K562 (cell line): ENCODE measurements around the gene TXN2. TPM values are rescaled to one million over a fixed set of nuclear protein-coding genes. Genes with fewer than 3 reads are reported as not detected.

ENCODE experiments used
- BRF1 ChIP-seq: IDR thresholded peaks from 3 replicates; pipeline ENCODE4 v1.6.1; 2011; ENCODE audit warnings: borderline replicate concordance, mild to moderate bottlenecking; ENCODE audit not compliant: insufficient read length; ENCODE audit errors: extremely low read depth
- HDAC6 ChIP-seq: IDR thresholded peaks from 2 replicates; pipeline ENCODE4 v1.6.1; 2012; ENCODE audit warnings: low read depth, mild to moderate bottlenecking, control low read depth, inconsistent platforms, low read length, moderate library complexity
- HIVEP1 ChIP-seq: fragments of 250-450 bp; sonication (Bioruptor Pico); IDR thresholded peaks from 2 replicates; pipeline ENCODE4 v1.4.0; 2020; ENCODE audit warnings: mild to moderate bottlenecking
- KHSRP ChIP-seq: fragments of 450-650 bp; IDR thresholded peaks from 2 replicates; pipeline ENCODE4 v1.6.1; 2017
- NFRKB ChIP-seq: fragments of 450-650 bp; IDR thresholded peaks from 2 replicates; pipeline ENCODE4 v1.6.1; 2016; ENCODE audit warnings: low read depth
- NR1H2 ChIP-seq: sonication (generic); formaldehyde crosslinking; IDR thresholded peaks from 2 replicates; pipeline ENCODE4 v1.4.0; 2020; ENCODE audit warnings: mild to moderate bottlenecking, missing genetic modification reagents
- NR4A1 ChIP-seq, 2 experiments: fragments of 250-450 bp in 1 of 2; fragments of 450-650 bp in 1 of 2; sonication (Bioruptor Pico) in 1 of 2; IDR thresholded peaks; 2 replicates each; pipeline versions ENCODE4 v1.4.0 to v1.6.1; 2016 to 2020; ENCODE audit warnings: mild to moderate bottlenecking in 2 of 2, missing compliant biosample characterization in 1 of 2, missing genetic modification characterization in 1 of 2, moderate library complexity in 1 of 2
- RBM14 ChIP-seq: fragments of 200-400 bp; formaldehyde crosslinking; IDR thresholded peaks from 2 replicates; pipeline ENCODE4 v1.6.1; 2018; ENCODE audit warnings: low read depth, mild to moderate bottlenecking, low read length, moderate library complexity, borderline replicate concordance; ENCODE audit not compliant: insufficient read depth
- SAFB2 ChIP-seq: fragments of 200-400 bp; formaldehyde crosslinking; IDR thresholded peaks from 2 replicates; pipeline ENCODE4 v1.6.1; 2018; ENCODE audit warnings: borderline replicate concordance, low read length, low read depth, moderate library complexity; ENCODE audit not compliant: severe bottlenecking
- SLC30A9 ChIP-seq: fragments of 250-450 bp; sonication (Bioruptor Pico); IDR thresholded peaks from 2 replicates; pipeline ENCODE4 v1.8.0; 2022; ENCODE audit warnings: mild to moderate bottlenecking, moderate library complexity
- STAT5B ChIP-seq: fragments of 250-450 bp; sonication (Bioruptor Pico); IDR thresholded peaks from 2 replicates; pipeline ENCODE4 v1.8.0; 2021; ENCODE audit warnings: mild to moderate bottlenecking, inconsistent platforms
- TEAD4 ChIP-seq, 2 experiments: sonication (generic) in 1 of 2; formaldehyde crosslinking in 1 of 2; IDR thresholded peaks; 2 replicates each; pipeline versions ENCODE4 v1.6.1 to v1.8.0; 2012 to 2022; ENCODE audit warnings: borderline replicate concordance in 1 of 2, inconsistent platforms in 1 of 2, low read length in 1 of 2, mild to moderate bottlenecking in 1 of 2, missing genetic modification reagents in 1 of 2
- TSC22D4 ChIP-seq: fragments of 450-650 bp; IDR thresholded peaks from 2 replicates; pipeline ENCODE4 v1.6.1; 2016; ENCODE audit warnings: missing genetic modification characterization, missing biosample characterization, control low read depth
- YBX1 ChIP-seq: fragments of 450-650 bp; IDR thresholded peaks from 2 replicates; pipeline ENCODE4 v1.7.1; 2016; ENCODE audit warnings: mild to moderate bottlenecking
- ZNF124 ChIP-seq: sonication (generic); formaldehyde crosslinking; IDR thresholded peaks from 2 replicates; pipeline ENCODE4 v1.8.1; 2022; ENCODE audit warnings: missing genetic modification reagents
- ZNF197 ChIP-seq: fragments of 200-800 bp; sonication (Bioruptor generic); IDR thresholded peaks from 2 replicates; pipeline ENCODE4 v1.6.1; 2016; ENCODE audit warnings: low read depth, missing genetic modification characterization, missing compliant biosample characterization
- ZNF224 ChIP-seq: sonication (generic); formaldehyde crosslinking; IDR thresholded peaks from 2 replicates; pipeline ENCODE4 v1.8.0; 2022; ENCODE audit warnings: mild to moderate bottlenecking, missing genetic modification reagents
- ZZZ3 ChIP-seq: fragments of 450-650 bp; IDR thresholded peaks from 2 replicates; pipeline ENCODE4 v1.6.1; 2016; ENCODE audit warnings: antibody characterized with exemption, mild to moderate bottlenecking, moderate library complexity
- polyA plus RNA-seq, 8 experiments: library from polyadenylated mRNA; depleted of rRNA in 4 of 8; stranded (reverse) in 5 of 8; unstranded in 3 of 8; fragments of >200 nt; fragmentation: Nextera tagmentation in 2 of 8; fragmentation: Illumina TruSeq in 1 of 8; extraction: Ambion mirVana in 2 of 8; extraction: Trizol in 1 of 8; gene quantifications; 2 replicates each; pipeline versions ENCODE4 v1.2.1 to v1.2.3, GENCODE V29; 2011 to 2014; ENCODE audit warnings: inconsistent platforms in 1 of 8, missing spikeins in 1 of 8
- total RNA-seq, 7 experiments: library from RNA; depleted of rRNA in 6 of 7; stranded (reverse); fragments of >200 nt in 6 of 7; fragmentation: Illumina TruSeq in 2 of 7; extraction: Trizol in 2 of 7; gene quantifications; 2 replicates each; pipeline versions ENCODE4 v1.2.1 to v1.2.3, GENCODE V29; 2011 to 2021; ENCODE audit warnings: low replicate concordance in 1 of 7
- TF ChIP-seq, protein P1 (sequence below): fragments of 200-800 bp; sonication (Bioruptor generic); IDR thresholded peaks from 2 replicates; pipeline ENCODE4 v1.6.1; 2016; ENCODE audit warnings: missing genetic modification characterization, missing compliant biosample characterization
- TF ChIP-seq, protein P2 (sequence below), 2 experiments: fragments of 450-650 bp; IDR thresholded peaks; 2 replicates each; pipeline ENCODE4 v1.6.1; 2018; ENCODE audit warnings: mild to moderate bottlenecking in 2 of 2, low read depth in 1 of 2; ENCODE audit not compliant: partially characterized antibody in 2 of 2

The TXN2 gene
- total and polyA plus RNA-seq, 9 of the 15 experiments (the other 6 are each of a cell fraction or from before 2014, with no cell fraction given): 48.5 to 399 (median 118) TPM

DNA sequence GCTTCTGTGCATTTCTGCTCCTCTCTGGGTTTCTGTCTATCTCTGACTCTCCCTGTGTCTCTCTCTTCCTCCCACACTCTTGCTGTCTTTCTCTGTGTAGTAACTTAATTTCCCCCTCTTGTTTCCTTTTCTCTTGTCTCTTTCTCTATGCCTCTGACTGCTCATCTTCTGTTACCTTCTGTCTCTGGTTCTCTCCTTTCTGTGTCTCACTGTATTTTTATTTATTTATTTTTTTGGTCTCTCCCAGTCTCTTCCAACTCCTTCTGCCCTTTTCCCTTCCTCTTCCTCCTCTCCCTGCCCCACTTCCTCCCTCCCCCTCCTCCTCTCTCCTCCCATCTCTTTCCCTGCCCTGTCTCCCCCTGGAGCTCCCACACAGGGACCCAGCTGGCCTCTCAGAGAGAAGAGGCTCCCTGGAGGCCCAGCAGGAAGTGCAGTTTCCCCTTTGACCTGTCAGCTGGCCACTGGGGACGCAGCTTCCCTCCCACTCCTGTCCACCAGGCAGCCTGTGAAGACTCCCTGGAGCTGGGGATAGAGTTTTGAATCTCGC, 55.4 kb downstream of the TXN2 start (continued):
- TF ChIP-seq ZNF197 (CRISPR knock-in tag): no peak
- no peak for TF ChIP-seq YBX1
- TF ChIP-seq SAFB2: no peak
- no peak for TF ChIP-seq ZNF124 (CRISPR knock-in tag)
- no peak for TF ChIP-seq RBM14
- TF ChIP-seq, protein P1, sequence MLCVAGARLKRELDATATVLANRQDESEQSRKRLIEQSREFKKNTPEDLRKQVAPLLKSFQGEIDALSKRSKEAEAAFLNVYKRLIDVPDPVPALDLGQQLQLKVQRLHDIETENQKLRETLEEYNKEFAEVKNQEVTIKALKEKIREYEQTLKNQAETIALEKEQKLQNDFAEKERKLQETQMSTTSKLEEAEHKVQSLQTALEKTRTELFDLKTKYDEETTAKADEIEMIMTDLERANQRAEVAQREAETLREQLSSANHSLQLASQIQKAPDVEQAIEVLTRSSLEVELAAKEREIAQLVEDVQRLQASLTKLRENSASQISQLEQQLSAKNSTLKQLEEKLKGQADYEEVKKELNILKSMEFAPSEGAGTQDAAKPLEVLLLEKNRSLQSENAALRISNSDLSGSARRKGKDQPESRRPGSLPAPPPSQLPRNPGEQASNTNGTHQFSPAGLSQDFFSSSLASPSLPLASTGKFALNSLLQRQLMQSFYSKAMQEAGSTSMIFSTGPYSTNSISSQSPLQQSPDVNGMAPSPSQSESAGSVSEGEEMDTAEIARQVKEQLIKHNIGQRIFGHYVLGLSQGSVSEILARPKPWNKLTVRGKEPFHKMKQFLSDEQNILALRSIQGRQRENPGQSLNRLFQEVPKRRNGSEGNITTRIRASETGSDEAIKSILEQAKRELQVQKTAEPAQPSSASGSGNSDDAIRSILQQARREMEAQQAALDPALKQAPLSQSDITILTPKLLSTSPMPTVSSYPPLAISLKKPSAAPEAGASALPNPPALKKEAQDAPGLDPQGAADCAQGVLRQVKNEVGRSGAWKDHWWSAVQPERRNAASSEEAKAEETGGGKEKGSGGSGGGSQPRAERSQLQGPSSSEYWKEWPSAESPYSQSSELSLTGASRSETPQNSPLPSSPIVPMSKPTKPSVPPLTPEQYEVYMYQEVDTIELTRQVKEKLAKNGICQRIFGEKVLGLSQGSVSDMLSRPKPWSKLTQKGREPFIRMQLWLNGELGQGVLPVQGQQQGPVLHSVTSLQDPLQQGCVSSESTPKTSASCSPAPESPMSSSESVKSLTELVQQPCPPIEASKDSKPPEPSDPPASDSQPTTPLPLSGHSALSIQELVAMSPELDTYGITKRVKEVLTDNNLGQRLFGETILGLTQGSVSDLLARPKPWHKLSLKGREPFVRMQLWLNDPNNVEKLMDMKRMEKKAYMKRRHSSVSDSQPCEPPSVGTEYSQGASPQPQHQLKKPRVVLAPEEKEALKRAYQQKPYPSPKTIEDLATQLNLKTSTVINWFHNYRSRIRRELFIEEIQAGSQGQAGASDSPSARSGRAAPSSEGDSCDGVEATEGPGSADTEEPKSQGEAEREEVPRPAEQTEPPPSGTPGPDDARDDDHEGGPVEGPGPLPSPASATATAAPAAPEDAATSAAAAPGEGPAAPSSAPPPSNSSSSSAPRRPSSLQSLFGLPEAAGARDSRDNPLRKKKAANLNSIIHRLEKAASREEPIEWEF (CRISPR knock-in tag): no peak
- no peak for TF ChIP-seq HIVEP1 (CRISPR knock-in tag)
- no peak for TF ChIP-seq SLC30A9
- TF ChIP-seq ZZZ3: no peak
- no peak for TF ChIP-seq HDAC6
- TF ChIP-seq, protein P2, sequence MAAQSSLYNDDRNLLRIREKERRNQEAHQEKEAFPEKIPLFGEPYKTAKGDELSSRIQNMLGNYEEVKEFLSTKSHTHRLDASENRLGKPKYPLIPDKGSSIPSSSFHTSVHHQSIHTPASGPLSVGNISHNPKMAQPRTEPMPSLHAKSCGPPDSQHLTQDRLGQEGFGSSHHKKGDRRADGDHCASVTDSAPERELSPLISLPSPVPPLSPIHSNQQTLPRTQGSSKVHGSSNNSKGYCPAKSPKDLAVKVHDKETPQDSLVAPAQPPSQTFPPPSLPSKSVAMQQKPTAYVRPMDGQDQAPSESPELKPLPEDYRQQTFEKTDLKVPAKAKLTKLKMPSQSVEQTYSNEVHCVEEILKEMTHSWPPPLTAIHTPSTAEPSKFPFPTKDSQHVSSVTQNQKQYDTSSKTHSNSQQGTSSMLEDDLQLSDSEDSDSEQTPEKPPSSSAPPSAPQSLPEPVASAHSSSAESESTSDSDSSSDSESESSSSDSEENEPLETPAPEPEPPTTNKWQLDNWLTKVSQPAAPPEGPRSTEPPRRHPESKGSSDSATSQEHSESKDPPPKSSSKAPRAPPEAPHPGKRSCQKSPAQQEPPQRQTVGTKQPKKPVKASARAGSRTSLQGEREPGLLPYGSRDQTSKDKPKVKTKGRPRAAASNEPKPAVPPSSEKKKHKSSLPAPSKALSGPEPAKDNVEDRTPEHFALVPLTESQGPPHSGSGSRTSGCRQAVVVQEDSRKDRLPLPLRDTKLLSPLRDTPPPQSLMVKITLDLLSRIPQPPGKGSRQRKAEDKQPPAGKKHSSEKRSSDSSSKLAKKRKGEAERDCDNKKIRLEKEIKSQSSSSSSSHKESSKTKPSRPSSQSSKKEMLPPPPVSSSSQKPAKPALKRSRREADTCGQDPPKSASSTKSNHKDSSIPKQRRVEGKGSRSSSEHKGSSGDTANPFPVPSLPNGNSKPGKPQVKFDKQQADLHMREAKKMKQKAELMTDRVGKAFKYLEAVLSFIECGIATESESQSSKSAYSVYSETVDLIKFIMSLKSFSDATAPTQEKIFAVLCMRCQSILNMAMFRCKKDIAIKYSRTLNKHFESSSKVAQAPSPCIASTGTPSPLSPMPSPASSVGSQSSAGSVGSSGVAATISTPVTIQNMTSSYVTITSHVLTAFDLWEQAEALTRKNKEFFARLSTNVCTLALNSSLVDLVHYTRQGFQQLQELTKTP (IDR thresholded peaks at IDR 0.05; ENCODE audit: low read depth in 1 of 2, partially characterized antibody in 2 of 2): no peak
- no peak for TF ChIP-seq STAT5B (CRISPR knock-in tag)
- peak; percentile 45 for TF ChIP-seq NFRKB
- no peak for TF ChIP-seq KHSRP
- TF ChIP-seq BRF1: no peak
- TF ChIP-seq NR4A1 (CRISPR knock-in tag; IDR thresholded peaks at IDR 0.05): no peak
- TF ChIP-seq NR4A1 (tag; IDR thresholded peaks at IDR 0.05): no peak
- TF ChIP-seq NR1H2 (CRISPR knock-in tag): no peak
- TF ChIP-seq TEAD4 (IDR thresholded peaks at IDR 0.05; ENCODE audit: low read length): no peak
- no peak for TF ChIP-seq TEAD4 (CRISPR knock-in tag; IDR thresholded peaks at IDR 0.05; ENCODE audit: borderline replicate concordance)
- TF ChIP-seq TSC22D4 (tag): no peak
- no peak for TF ChIP-seq ZNF224 (CRISPR knock-in tag)
